ENCODE measurements around the gene SMARCA2.

Gene SMARCA2

DNA sequence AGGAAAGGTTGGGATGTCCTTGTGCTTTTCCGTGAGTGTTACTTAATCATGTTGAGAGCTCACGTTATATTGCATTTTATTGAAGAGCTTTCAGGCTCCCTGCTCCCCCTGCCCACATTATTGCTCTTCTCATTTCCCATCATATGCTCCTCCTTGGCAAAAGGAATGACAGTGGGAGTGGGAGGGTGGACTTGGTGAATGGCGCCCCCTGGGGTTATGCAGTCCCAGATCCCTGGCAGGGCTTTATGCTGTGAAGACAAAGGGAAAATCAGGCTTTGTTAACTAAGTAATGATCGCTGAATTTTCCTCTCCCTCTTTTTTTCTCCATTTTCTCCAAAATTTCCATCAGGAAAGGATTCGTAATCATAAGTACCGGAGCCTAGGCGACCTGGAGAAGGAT lies 166.6 kb downstream of the SMARCA2 start:
- peak; percentile 55 for DNase-seq
- in situ Hi-C loops (cut with MboI; ENCODE audit: low pct_unique_long_range_greater_than_20kb, low sequenced_read_pairs) = no loop called here

DNA sequence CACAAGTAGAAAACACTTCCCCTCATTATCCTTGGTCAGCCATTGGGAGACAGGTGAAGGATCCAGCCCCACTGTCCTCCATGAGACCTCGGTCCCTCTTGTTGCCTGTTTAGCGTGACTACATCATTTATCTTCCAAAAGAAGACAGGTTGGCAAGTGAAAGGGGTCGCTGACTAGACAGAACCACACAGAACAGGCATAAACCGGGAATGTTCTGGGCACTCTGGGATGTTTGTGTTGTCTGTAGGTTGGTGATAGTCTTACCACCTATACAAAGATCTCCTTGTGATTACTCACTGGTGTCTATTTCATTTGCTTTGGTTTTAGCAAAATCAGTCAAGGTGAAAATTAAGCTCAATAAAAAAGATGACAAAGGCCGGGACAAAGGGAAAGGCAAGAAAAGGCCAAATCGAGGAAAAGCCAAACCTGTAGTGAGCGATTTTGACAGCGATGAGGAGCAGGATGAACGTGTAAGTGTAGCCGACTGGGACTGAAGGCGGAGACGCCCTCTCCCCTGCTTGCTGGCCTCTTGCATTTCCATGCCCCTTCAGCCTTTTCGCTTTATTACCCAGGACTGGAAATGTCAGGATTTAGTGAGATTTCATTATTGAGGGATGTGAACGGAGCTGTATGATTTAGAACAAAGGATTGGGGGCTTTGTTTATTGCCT lies 175.9 kb downstream of the SMARCA2 start:
- DNase-seq = no peak
- in situ Hi-C loops (cut with MboI; ENCODE audit: low pct_unique_long_range_greater_than_20kb, low sequenced_read_pairs) = no loop called here

DNA sequence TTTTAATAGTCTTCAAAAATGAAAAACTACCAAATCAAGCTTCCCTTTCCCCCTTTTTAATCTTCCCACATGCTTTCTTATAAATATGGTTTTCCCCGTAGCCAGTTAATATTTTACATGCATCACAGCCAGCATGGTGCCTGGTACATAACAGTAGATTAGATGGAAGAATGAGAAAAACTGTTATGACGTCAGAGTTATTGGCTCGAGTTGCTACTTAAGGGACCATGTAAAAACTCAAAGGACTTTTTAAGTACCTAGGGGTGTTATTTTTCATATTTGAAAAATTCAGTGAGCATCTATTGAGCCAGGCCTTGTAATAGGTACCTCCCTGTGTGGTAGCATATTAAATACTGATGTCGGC lies 176.4 kb downstream of the SMARCA2 start:
- DNase-seq = no peak
- in situ Hi-C loops (cut with MboI; ENCODE audit: low pct_unique_long_range_greater_than_20kb, low sequenced_read_pairs) = no loop called here

DNA sequence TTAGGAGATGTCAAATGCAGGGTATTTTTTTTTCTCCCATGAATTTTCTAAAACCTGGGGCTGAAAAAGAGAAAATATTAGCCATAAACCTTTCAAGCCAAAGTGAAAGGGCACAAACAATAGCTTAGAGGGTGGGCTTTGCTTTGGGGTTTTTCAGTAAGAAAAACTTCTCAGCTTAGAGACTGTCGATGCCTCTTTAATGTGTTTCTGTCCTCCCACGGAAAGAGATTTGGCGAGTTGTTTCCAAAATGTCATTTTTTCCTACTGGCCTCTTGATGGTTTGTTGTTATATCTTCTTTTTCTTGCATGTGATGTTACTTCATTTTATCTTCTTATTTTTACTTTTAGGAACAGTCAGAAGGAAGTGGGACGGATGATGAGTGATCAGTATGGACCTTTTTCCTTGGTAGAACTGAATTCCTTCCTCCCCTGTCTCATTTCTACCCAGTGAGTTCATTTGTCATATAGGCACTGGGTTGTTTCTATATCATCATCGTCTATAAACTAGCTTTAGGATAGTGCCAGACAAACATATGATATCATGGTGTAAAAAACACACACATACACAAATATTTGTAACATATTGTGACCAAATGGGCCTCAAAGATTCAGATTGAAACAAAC lies 177.3 kb downstream of the SMARCA2 start:
- in situ Hi-C loops (cut with MboI; ENCODE audit: low pct_unique_long_range_greater_than_20kb, low sequenced_read_pairs) = no loop called here
- DNase-seq = no peak

DNA sequence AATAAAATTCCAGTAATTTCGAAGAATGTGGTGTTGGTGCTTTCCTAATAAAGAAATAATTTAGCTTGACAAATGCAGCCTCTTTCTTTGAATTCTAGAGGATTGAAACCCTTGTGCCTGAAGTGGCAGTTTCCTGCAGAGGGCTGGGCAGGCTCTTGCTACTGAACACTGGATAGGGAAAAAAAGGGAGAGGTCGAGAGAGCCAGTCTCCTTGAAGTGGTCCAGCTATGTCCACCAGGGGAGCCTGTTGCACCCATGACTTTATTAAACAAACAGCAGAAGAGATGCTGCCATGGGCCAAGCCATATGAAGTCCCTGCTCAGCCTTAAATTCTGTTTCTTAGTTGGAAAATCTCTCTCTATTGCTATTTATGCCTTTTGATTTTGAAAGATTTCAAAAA lies 178.4 kb downstream of the SMARCA2 start:
- in situ Hi-C loops (cut with MboI; ENCODE audit: low pct_unique_long_range_greater_than_20kb, low sequenced_read_pairs) = no loop called here
- DNase-seq = no peak

DNA sequence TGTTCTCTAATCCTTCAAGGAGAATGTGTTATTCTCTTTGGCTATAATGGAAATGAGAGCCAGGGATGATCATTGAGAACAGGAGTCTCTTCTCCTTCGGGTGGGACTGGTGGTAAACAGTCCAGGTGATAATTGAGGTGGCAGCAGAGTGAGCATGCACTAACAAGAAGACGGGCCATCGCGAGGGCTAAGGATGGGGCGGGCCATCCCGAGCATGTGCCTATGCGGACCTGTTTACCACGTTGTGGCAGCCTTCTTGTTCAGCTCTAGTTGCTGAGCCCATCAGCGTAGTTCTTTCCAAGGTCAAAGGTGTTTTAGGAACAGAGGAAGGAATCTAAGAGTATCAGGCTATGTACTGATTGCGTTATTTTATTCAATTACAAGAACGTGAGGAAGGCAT lies 180.1 kb downstream of the SMARCA2 start:
- DNase-seq = no peak
- in situ Hi-C loops (cut with MboI; ENCODE audit: low pct_unique_long_range_greater_than_20kb, low sequenced_read_pairs) = no loop called here

DNA sequence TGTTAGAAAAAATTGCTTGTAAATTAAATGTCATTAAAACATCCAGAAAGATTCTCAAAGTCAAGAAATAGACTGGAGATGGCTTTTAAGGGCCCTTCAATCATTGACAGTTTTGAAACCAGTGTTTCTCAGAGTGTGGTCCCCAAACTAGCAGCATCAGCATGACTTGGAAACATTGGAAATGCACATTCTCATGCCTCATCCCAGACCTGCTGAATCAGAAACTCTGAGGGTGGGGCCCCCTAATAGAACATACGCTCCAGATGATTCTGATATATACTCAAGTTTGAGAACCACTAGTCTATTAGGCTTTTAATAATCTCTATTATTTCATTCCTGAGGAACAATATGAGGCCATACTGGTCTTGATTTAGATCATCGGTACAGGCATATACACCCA lies 181.6 kb downstream of the SMARCA2 start:
- no peak for DNase-seq
- in situ Hi-C loops (cut with MboI; ENCODE audit: low pct_unique_long_range_greater_than_20kb, low sequenced_read_pairs) = no loop called here

DNA sequence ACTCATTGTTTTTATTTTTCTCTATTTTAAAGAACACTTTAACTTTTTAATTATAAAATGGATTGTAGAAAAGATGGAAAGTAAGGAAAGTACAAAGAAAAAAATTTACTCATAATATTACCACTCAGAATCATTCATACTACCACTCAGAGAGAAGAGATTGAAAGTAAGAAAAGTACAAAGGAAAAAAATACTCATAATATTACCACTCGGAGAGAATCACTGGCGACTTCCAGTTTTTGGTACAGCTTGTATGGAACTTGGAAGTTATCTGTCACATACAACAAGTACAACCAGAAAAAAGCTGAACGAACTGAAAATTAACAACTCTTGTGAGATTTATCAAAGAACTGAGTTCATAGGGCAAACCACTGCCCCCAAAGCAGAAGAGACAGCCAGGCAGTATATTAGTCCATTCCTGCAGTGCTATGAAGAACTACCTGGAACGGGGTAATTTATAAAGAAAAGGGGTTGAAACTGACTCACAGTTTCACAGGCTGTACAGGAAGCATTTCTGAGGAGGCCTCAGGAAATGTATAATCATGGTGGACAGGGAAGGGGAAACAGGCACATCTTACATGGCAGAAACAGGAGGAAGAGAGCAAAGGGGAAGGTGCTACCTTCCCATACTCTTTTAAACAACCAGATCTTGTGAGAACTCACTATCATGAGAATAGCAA lies 183.9 kb downstream of the SMARCA2 start:
- no peak for DNase-seq
- in situ Hi-C loops (cut with MboI; ENCODE audit: low pct_unique_long_range_greater_than_20kb, low sequenced_read_pairs) = no loop called here

DNA sequence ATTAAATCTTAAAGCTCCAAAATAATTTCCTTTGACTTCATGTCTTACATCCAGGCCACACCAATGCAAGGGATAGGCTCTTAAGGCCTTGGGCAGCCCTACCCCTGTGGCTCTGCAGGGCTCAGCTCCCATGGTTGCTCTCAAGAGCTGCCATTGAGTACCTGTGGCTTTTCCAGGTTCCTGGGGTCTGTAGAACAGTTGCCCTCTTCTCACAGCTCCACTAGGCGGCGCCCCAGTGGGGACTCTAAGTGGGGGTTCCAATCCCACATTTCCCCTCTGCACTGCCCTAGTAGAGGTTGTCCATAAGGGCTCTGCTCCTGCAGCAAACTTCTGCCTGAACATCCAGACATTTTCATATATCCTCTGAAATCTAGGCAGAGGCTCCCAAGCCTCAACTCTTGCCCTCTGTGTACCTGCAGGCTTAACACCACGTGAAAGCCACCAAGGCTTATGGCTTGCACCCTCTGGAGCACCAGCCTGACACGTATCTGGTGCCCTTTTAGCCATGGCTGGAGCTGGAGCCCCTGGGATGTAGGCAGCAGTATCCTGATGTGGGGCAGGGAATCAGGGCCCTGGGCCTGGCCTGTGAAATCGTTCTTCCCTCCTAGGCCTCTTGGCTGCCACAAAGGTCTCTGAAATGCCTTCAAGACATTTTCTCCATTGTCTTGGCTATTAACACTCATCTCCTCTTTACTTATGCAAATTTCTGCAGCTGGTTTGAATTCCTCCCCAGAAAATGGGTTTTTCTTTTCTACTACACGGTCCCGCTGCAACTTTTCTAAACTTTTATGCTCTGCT lies 185.1 kb downstream of the SMARCA2 start:
- no peak for DNase-seq

DNA sequence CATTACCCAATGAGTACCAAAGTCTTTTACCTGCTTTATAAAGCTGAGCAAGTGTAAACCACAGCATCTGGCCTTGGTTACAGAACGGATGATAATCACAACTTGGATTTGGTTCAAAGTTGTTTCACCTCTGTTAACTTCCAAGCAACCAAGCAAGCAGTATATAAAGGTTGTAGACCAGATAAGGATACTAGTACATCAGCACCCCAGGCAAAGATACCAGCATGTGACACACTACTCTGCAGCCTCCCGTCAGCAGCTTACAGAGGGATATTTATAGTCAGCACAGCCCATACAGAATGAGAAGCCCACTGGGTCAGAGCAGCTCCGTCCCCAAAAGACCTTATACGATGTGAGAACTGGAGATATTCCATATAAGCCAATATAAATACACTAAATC lies 193.3 kb downstream of the SMARCA2 start:
- in situ Hi-C loops (cut with MboI; ENCODE audit: low pct_unique_long_range_greater_than_20kb, low sequenced_read_pairs) = no loop called here

More for the DNA sequence above, 185.1 kb downstream of the SMARCA2 start:
- in situ Hi-C loops (cut with MboI; ENCODE audit: low pct_unique_long_range_greater_than_20kb, low sequenced_read_pairs) = no loop called here

DNA sequence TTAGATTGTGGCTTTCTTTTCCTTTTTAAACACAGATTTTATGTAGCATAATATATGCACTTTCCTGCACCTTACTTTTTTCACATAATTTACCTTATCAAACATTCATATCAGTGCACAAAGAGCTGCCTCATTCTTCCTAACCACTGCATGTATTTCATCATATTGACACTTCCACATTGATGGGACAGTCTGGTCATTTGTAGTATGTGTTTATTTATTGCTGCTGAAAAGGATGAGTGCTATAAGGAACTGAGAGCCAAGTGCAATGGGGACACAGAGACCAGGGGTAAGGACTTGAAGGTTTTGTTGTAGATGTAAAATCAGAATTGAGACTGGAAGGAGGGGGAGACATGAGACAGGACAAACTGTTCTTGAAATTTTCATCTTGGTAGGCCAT lies 193.8 kb downstream of the SMARCA2 start:
- in situ Hi-C loops (cut with MboI; ENCODE audit: low pct_unique_long_range_greater_than_20kb, low sequenced_read_pairs) = no loop called here
- DNase-seq = no peak

More for the DNA sequence above, 193.3 kb downstream of the SMARCA2 start:
- DNase-seq = no peak

DNA sequence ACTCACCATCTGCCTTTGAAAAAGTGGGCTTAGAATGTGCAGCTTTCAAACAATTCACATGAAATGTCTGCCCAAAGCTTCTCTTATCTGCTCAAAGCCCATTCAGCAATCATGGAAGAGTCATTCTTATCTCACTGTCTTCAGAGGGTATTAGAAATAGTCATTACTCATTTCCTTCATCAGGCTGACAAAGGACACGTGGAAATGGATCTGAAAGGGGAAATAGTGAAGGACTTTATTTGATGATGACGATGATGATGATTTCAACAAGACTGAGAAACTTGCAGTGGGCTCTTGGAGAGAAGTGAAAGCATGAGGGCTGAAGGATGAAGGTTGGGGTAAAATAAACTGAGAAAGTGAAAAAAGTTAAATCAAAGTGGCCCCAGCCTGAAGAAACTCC lies 194.3 kb downstream of the SMARCA2 start:
- DNase-seq = no peak
- in situ Hi-C loops (cut with MboI; ENCODE audit: low pct_unique_long_range_greater_than_20kb, low sequenced_read_pairs) = no loop called here

DNA sequence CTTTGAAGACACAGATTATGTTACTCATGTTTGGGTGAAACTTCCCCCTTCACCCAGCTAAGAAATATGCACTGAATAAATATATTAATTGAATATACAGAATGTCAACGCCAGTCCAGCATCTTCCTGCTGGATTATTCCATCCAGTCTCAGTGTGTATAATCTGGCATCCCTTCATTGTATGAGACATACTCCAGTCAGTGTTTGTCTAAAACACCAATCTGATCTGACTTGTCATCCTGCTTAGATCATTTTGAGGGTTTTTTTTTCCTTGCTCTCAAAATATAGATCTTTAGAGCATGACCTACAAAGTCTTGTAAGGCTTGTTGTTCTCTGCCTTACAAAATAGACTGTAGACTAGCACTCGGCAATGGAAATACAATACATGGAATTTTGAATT lies 195.1 kb downstream of the SMARCA2 start:
- DNase-seq = no peak
- in situ Hi-C loops (cut with MboI; ENCODE audit: low pct_unique_long_range_greater_than_20kb, low sequenced_read_pairs) = no loop called here

DNA sequence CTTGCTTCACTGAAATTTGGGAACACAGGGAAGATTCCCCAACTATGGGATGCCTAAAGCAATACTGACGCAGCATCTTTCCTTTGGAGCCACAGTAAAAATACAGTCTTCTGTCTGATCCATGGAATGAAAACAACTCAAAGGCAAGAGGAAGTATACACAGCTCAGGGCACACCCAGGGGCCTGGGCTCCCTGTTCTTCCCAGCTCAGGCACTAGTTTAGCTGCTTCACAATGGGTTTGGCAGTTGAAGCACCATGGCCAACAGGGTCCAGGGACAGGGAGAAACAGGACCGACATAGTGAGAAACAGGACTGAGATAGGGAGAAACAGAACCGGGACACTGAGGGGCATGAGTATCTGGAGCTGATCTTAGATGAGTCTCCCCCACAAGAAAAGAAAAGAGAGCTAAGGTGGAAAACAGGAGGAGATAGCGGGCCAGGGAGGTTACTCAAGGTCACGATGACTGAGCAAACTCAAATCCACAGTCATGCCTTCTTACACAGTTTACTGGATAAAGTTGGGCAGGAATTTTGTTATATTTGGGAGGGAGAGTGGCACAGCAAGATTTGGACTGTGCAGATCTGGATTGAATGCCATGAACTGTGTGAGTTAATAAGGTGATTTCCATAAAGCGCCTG lies 198.8 kb downstream of the SMARCA2 start:
- DNase-seq = no peak
- in situ Hi-C loops (cut with MboI; ENCODE audit: low pct_unique_long_range_greater_than_20kb, low sequenced_read_pairs) = no loop called here

DNA sequence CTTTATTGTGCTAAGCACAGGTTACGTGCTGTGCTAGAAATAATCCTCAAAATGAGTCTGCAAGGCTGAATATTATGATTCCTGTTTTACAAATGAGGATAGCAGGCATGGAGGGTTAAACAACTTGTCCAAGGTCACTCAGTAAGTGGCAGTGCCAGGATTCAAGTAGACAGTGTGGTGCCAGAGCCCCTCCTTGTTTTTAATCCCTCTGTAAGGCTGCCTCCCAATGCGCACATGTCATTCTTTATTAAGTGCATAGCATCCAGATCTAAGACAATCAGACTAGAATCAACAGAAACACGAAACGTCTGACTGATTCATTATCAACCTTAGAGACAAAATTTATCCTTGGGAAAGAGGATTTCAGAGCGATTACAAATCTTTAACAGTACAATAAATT lies 199.6 kb downstream of the SMARCA2 start:
- in situ Hi-C loops (cut with MboI; ENCODE audit: low pct_unique_long_range_greater_than_20kb, low sequenced_read_pairs) = no loop called here

DNA sequence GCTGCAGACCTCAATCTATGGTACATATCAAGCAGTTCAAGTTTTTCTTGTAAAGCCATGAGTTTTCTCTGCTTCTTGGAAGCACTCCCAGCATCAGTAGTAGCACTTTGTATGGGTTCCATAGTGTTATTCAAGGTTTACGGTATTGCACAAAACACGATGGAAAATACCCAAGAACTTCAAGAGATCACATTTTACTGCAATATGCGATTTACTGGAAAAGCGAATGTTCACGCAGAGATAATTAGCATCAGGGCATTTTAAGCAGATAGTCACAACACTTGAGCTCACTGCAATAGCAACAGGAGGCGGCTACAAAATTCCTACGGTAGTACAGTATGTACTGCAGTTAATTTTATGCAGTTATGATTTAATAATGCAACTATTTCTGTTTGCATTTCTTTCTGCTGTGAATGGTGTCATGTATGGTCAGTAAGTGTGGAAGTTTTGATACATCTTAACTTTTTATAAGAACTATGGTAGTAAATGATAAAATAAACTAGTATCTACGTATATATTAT lies 200.8 kb downstream of the SMARCA2 start:
- in situ Hi-C loops (cut with MboI; ENCODE audit: low pct_unique_long_range_greater_than_20kb, low sequenced_read_pairs) = no loop called here
- DNase-seq = no peak

More for the DNA sequence above, 199.6 kb downstream of the SMARCA2 start:
- no peak for DNase-seq

DNA sequence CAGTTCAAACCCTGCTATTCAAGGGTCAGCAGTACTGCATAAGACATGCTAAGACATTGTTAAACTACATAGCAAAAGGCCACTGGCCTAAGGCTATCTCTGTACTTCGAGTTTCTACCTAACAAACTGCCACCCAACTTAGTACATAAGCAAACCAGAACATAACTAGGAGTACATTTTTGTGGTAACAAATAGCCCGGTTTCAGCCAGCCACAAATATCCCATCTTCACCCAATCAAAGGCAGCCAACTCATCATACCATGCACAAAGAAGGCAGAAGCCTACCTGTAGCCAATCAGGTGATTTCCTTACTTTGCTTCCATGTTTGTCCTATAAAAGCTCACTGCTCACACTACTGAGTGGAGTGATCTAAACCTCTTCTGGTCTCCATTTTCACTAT lies 201.4 kb downstream of the SMARCA2 start:
- in situ Hi-C loops (cut with MboI; ENCODE audit: low pct_unique_long_range_greater_than_20kb, low sequenced_read_pairs) = no loop called here
- DNase-seq = no peak

DNA sequence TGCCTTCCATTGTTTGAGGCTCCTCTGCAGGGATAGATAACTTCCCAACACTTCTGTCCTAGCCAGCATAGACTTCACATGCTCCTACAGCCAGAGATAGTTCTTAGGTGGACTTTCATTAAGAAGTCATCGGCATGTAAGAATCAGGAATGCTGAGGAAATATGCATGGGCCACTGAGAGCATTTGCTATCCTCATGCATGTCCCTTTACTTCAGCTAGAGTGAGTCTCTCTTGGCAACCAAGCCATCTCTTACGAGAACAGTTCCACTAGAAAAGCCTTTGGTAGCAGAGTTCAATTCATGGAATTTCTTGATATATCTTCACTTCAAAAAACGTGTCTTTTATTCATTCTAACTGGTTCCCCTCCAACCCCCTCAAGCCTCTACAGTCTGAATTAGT lies 202.4 kb downstream of the SMARCA2 start:
- in situ Hi-C loops (cut with MboI; ENCODE audit: low pct_unique_long_range_greater_than_20kb, low sequenced_read_pairs) = no loop called here
- no peak for DNase-seq

DNA sequence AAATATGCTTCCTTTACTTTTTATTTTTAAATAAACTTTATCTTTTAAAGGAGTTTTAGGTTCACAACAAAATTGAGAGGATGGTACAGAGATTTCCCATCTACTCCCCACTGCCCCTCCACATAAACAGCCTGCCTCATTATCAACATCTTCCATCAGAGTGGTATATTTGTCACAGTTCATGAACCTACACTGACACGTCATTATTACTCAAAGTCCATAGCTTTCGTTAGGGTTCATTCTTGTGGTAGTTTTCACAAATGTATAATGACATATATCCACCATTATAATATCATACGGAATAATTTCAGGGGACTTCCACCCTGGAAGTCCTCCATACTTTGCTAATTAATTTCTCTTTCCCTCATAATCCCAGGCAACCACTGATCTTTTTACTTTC lies 204.9 kb downstream of the SMARCA2 start:
- no peak for DNase-seq
- in situ Hi-C loops (cut with MboI; ENCODE audit: low pct_unique_long_range_greater_than_20kb, low sequenced_read_pairs) = no loop called here

Data from KBM-7 (cell line).